SU-DHL-6 (cell line): ENCODE data around the gene NEDD4.

Experiments used
- H2AFZ ChIP-seq: fragments of 200-600 bp; sonication (generic); 2 replicates; pipeline ENCODE4 v1.6.1; 2014; ENCODE audit warnings: low read depth, mild to moderate bottlenecking, moderate library complexity, mixed read lengths, antibody characterized with exemption, low read length; ENCODE audit not compliant: severe bottlenecking
- H3F3A ChIP-seq: fragments of 200-600 bp; shearing (Covaris generic); 2 replicates; pipeline ENCODE4 v1.6.0; 2016; ENCODE audit warnings: antibody characterized with exemption, mild to moderate bottlenecking; ENCODE audit not compliant: insufficient read depth
- H3K27ac ChIP-seq: fragments of 200-600 bp; sonication (generic); 2 replicates; pipeline ENCODE4 v1.5.1; 2016; ENCODE audit warnings: low read depth, mild to moderate bottlenecking, low read length, moderate library complexity, mixed read lengths
- H3K27me3 ChIP-seq: fragments of 200-600 bp; sonication (generic), shearing (Covaris generic); 2 replicates; pipeline ENCODE4 v1.6.0; 2014; ENCODE audit warnings: mild to moderate bottlenecking, low read length
- H3K36me3 ChIP-seq: fragments of 200-600 bp; sonication (generic); 2 replicates; pipeline ENCODE4 v1.6.1; 2014; ENCODE audit warnings: mild to moderate bottlenecking, low read length, mixed read lengths
- H3K4me2 ChIP-seq: fragments of 300-600, 200-600 bp; shearing (Covaris generic), sonication (generic); 2 replicates; pipeline ENCODE4 v1.6.0; 2014; ENCODE audit warnings: low read length, low read depth, mild to moderate bottlenecking; ENCODE audit not compliant: poor library complexity, severe bottlenecking
- H3K4me3 ChIP-seq: fragments of 200-600 bp; sonication (generic); 2 replicates; pipeline ENCODE4 v1.5.1; 2014; ENCODE audit warnings: antibody characterized with exemption, low read length, mild to moderate bottlenecking, mixed read lengths; ENCODE audit not compliant: insufficient read depth, poor library complexity, severe bottlenecking
- H3K79me2 ChIP-seq: fragments of 200-600 bp; sonication (generic); 2 replicates; pipeline ENCODE4 v1.6.1; 2014; ENCODE audit warnings: mild to moderate bottlenecking, low read length, moderate library complexity; ENCODE audit not compliant: insufficient read depth
- H3K9ac ChIP-seq: fragments of 200-600 bp; sonication (generic); 2 replicates; pipeline ENCODE4 v1.7.0; 2014; ENCODE audit warnings: mild to moderate bottlenecking, low read length
- H3K9me2 ChIP-seq: fragments of 200-600 bp; sonication (generic); replicated peaks from 2 replicates; pipeline ENCODE4 v1.6.1; 2014; ENCODE audit warnings: low read length; ENCODE audit not compliant: insufficient read depth
- H3K9me3 ChIP-seq: fragments of 200-600 bp; sonication (generic); 2 replicates; pipeline ENCODE4 v1.6.1; 2014; ENCODE audit warnings: low read length, mixed read lengths; ENCODE audit not compliant: insufficient read depth
- H4K20me1 ChIP-seq: fragments of 200-600 bp; sonication (generic); 2 replicates; pipeline ENCODE4 v1.6.1; 2014; ENCODE audit warnings: low read depth, mild to moderate bottlenecking, antibody characterized with exemption, low read length, moderate library complexity, mixed read lengths
- EZH2phosphoT487 ChIP-seq: fragments of 200-600 bp; sonication (generic), shearing (Covaris generic); conservative IDR thresholded peaks from 2 replicates; pipeline ENCODE4 v1.6.1; 2018; ENCODE audit warnings: mild to moderate bottlenecking, antibody characterized with exemption, low read length, moderate library complexity, mixed read lengths
- TF ChIP-seq, protein P1 (sequence below): fragments of 200-600 bp; sonication (generic); IDR thresholded peaks from one replicate; pipeline ENCODE4 v1.5.1; 2017; ENCODE audit warnings: antibody characterized with exemption, mild to moderate bottlenecking, low read length, moderate library complexity; ENCODE audit not compliant: insufficient read depth, poor library complexity, severe bottlenecking

Gene NEDD4

DNA sequence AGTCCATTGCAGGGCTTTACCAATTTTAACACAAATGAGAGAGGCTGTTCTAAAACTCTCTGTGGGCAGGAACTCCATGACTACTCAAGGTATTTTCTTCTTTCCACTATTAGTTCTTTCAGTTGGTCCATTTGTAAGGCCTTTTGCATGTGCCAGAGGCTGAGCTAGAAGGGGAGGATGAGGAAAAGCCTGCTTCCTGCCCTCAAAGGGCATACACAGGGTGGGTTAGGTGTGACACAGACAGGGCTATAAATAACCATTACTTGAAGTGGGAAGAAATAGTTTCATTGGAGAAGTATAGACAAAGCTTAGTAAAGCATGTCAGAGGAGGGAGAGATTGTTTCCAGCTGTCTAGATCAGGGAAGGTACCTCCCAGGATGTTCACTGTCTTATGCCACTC lies 198.4 kb downstream of the NEDD4 start:
- no peaks in the 10 kb centered on the region for H3K9me2 ChIP-seq
- no peaks in the 10 kb centered on the region for H3K36me3 ChIP-seq
- no peak overlapping the region for H3K9ac ChIP-seq
- H4K20me1 ChIP-seq, result no peaks in the 10 kb centered on the region
- TF ChIP-seq, protein P1, sequence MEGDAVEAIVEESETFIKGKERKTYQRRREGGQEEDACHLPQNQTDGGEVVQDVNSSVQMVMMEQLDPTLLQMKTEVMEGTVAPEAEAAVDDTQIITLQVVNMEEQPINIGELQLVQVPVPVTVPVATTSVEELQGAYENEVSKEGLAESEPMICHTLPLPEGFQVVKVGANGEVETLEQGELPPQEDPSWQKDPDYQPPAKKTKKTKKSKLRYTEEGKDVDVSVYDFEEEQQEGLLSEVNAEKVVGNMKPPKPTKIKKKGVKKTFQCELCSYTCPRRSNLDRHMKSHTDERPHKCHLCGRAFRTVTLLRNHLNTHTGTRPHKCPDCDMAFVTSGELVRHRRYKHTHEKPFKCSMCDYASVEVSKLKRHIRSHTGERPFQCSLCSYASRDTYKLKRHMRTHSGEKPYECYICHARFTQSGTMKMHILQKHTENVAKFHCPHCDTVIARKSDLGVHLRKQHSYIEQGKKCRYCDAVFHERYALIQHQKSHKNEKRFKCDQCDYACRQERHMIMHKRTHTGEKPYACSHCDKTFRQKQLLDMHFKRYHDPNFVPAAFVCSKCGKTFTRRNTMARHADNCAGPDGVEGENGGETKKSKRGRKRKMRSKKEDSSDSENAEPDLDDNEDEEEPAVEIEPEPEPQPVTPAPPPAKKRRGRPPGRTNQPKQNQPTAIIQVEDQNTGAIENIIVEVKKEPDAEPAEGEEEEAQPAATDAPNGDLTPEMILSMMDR, result no peak
- TF ChIP-seq EZH2phosphoT487, result no peak
- no peak overlapping the region for H3K27ac ChIP-seq
- H3K79me2 ChIP-seq, result no peaks in the 10 kb centered on the region
- 0 out of 2 replicates have a peak, but pooled peaks cover 4% of the 10 kb centered on the region for H3K9me3 ChIP-seq
- H3K4me3 ChIP-seq, result no peak overlapping the region
- H3K4me2 ChIP-seq, result no peak overlapping the region
- no peaks in the 10 kb centered on the region for H3F3A ChIP-seq
- no peak overlapping the region for H2AFZ ChIP-seq
- H3K27me3 ChIP-seq, result no peaks in the 10 kb centered on the region

DNA sequence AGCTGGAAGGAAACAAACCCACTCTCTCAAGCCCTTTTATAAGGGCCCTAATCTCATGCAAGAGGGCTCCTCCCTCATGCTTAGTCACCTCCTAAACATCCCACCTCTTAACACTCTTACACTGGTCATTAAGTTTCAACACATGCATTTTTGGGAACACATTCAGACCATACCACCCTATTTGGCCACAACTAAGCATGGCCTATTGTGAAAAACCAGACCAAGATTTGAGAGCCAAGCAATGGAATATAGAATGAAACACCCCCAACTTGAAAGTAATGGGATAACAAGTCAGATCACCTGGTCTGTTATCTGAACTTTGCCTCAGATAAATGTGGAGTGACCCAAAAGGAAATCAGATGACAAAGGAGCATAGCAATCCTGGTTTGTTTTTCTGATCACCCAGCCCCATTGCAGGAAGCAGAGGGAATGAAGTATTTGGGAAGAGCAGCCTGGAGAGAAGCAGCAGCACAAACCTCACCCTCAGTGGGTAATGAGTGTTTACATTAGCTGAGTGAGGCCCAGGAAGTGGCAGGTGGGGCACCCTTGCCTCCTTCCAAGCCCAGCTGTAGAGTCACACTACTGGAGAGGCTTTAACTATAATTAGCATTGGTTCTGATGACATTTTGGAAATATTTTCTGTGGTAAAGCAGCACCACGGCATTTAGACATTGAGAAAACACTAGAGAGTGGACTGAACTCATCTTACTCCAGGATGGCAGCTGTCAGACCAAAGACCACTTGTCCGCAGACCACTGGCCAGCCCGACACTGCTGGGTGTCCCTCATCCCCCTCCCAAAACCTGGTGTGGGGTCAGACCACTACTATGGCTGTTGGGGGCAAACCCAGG lies 201.6 kb downstream of the NEDD4 start:
- Histone ChIP-seq H3K36me3 (no peaks in the 10 kb centered on the region), H3K4me2 (no peak overlapping the region), H3K79me2 (no peaks in the 10 kb centered on the region), H3K27ac (no peak overlapping the region), H3K4me3 (no peak overlapping the region), H2AFZ (no peak overlapping the region), H3K9ac (no peak overlapping the region), H3F3A (no peaks in the 10 kb centered on the region), H3K27me3 (no peaks in the 10 kb centered on the region), H4K20me1 (no peaks in the 10 kb centered on the region), H3K9me2 (no peaks in the 10 kb centered on the region), H3K9me3 (0 out of 2 replicates have a peak, but pooled peaks cover 4% of the 10 kb centered on the region)
- no peak for TF ChIP-seq EZH2phosphoT487
- TF ChIP-seq, protein P1, result no peak

DNA sequence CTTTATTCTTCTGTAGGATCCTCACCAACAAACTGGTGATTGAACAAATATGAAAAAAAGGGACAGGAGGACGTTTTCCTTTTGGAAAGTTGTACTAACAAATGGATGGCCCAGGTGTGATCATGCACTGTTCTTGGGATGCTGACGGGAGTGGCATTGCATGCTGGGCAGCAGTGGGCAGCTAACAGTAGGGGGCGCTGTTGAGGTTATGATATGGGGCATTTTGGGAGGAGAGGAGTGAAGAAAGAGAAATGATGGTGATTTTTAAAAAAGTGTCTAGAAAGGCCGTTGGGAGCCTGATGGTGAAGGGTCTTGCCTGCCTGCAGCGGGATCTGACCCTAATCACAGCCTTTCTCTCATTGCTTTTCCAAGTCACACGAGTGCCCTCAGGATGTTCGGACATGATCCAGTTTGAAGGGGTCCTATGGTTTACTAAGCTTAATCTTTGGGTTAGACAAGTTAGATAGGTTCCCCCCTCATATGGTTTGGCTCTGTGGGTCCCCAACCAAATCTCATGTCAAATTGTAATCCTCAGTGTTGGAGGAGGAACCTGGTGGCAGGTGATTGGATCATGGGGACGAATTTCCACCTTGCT lies 204.2 kb downstream of the NEDD4 start:
- Histone ChIP-seq H3K36me3 (no peaks in the 10 kb centered on the region), H3K27me3 (no peaks in the 10 kb centered on the region), H3K27ac (no peak overlapping the region), H3K79me2 (no peaks in the 10 kb centered on the region), H3K9me3 (no peaks in the 10 kb centered on the region), H3K9ac (no peak overlapping the region), H4K20me1 (no peaks in the 10 kb centered on the region), H3K4me2 (no peak overlapping the region), H3K4me3 (no peak overlapping the region), H2AFZ (no peak overlapping the region), H3F3A (no peaks in the 10 kb centered on the region), H3K9me2 (no peaks in the 10 kb centered on the region)
- TF ChIP-seq, protein P1, result peak; percentile 84
- no peak for TF ChIP-seq EZH2phosphoT487
